SK-N-SH (cell line): ENCODE data around the gene SMARCA4. TPM values are rescaled to one million over a fixed set of nuclear protein-coding genes. Genes with fewer than 3 reads are reported as not detected.
A peak's percentile ranks its signal among the peaks of the same experiment; 100 is the strongest.

Experiments
- CTCF ChIA-PET: fragments of 300-600, 350-600 bp; formaldehyde crosslinking; extraction: SDS; loops from one replicate; lab custom pipeline; 2021; lab: Yijun Ruan, JAX
- POLR2A ChIA-PET: fragments of 350-600 bp; sonication (Branson Sonifier 250); formaldehyde crosslinking; extraction: SDS; loops from one replicate; lab custom pipeline; 2020; ENCODE audit warnings: antibody characterized with exemption, inconsistent platforms; lab: Yijun Ruan, JAX
- DNase-seq: peaks from one replicate; pipeline ENCODE4 v3.0.0; 2012
- H2AFZ ChIP-seq: fragments of 200-600 bp; sonication (generic); 2 replicates; pipeline ENCODE4 v1.8.1; 2016; ENCODE audit warnings: antibody characterized with exemption, mild to moderate bottlenecking, low read depth
- H3F3A ChIP-seq: fragments of 200-600 bp; sonication (generic); replicated peaks from 2 replicates; pipeline ENCODE3; 2016; ENCODE audit warnings: antibody characterized with exemption, mild to moderate bottlenecking; ENCODE audit not compliant: insufficient read depth
- H3K27ac ChIP-seq, 2 experiments: fragments of 200-500 bp in 1 of 2; fragments of 200-600 bp in 1 of 2; sonication (Bioruptor generic) in 1 of 2; sonication (generic), shearing (Covaris generic) in 1 of 2; 2 replicates each; pipeline versions ENCODE4 v1.5.1 to v1.6.1; 2014 to 2016; ENCODE audit warnings: low read depth in 2 of 2, inconsistent platforms in 1 of 2, low read length in 1 of 2, mild to moderate bottlenecking in 1 of 2, mixed read lengths in 1 of 2
- H3K27me3 ChIP-seq: fragments of 200-600 bp; sonication (generic), shearing (Covaris generic); 2 replicates; pipeline ENCODE4 v1.6.1; 2016; ENCODE audit warnings: mixed run types; ENCODE audit not compliant: insufficient read depth
- H3K36me3 ChIP-seq, 2 experiments: fragments of 200-500 bp in 1 of 2; fragments of 200-600 bp in 1 of 2; sonication (Bioruptor generic) in 1 of 2; sonication (generic) in 1 of 2; replicated peaks in 1 of 2; 2 replicates each; pipeline versions ENCODE3 to v1.5.1; 2014 to 2016; ENCODE audit warnings: low read length in 1 of 2, mild to moderate bottlenecking in 1 of 2; ENCODE audit not compliant: insufficient read depth in 2 of 2, control insufficient read depth in 1 of 2
- H3K4me1 ChIP-seq, 2 experiments: fragments of 200-500 bp in 1 of 2; fragments of 200-600 bp in 1 of 2; sonication (Bioruptor generic) in 1 of 2; sonication (generic), shearing (Covaris generic) in 1 of 2; 2 replicates each; pipeline versions ENCODE4 v1.5.1 to v1.6.1; 2014 to 2016; ENCODE audit warnings: low read depth in 1 of 2, low read length in 1 of 2, mixed run types in 1 of 2; ENCODE audit not compliant: insufficient read depth in 2 of 2, control insufficient read depth in 1 of 2
- H3K4me2 ChIP-seq: fragments of 200-600 bp; sonication (generic), shearing (Covaris generic); 2 replicates; pipeline ENCODE4 v1.6.1; 2017; ENCODE audit warnings: mixed run types
- H3K4me3 ChIP-seq, 2 experiments: fragments of 200-500 bp in 1 of 2; fragments of 200-600 bp in 1 of 2; sonication (Bioruptor generic) in 1 of 2; sonication (generic), shearing (Covaris generic) in 1 of 2; 2 replicates each; pipeline versions ENCODE4 v1.5.1 to v1.8.1; 2014 to 2016; ENCODE audit warnings: low read depth in 2 of 2, inconsistent platforms in 1 of 2, low read length in 1 of 2, mild to moderate bottlenecking in 1 of 2, mixed read lengths in 1 of 2, moderate library complexity in 1 of 2
- H3K79me2 ChIP-seq: fragments of 200-600 bp; sonication (generic); 2 replicates; pipeline ENCODE4 v1.8.1; 2017; ENCODE audit warnings: mild to moderate bottlenecking; ENCODE audit not compliant: insufficient read depth
- H3K9ac ChIP-seq: fragments of 200-600 bp; sonication (generic); 2 replicates; pipeline ENCODE4 v1.6.1; 2017; ENCODE audit warnings: mixed run types
- H3K9me2 ChIP-seq: fragments of 200-600 bp; sonication (generic); 2 replicates; pipeline ENCODE4 v1.6.1; 2017; ENCODE audit warnings: mixed run types
- H3K9me3 ChIP-seq: fragments of 200-600 bp; sonication (generic); 2 replicates; pipeline ENCODE4 v1.6.1; 2017; ENCODE audit warnings: mixed run types, mild to moderate bottlenecking, moderate library complexity
- H4K20me1 ChIP-seq: fragments of 200-600 bp; sonication (generic); 2 replicates; pipeline ENCODE4 v1.6.1; 2017; ENCODE audit warnings: mild to moderate bottlenecking, mixed run types; ENCODE audit not compliant: insufficient read depth
- CHD2 ChIP-seq: fragments of 150-350 bp; IDR thresholded peaks from 2 replicates; pipeline ENCODE4 v1.6.1; 2018; ENCODE audit warnings: low read length; ENCODE audit not compliant: partially characterized antibody
- ELF1 ChIP-seq: IDR thresholded peaks from 2 replicates; pipeline ENCODE4 v1.4.0; 2012
- EP300 ChIP-seq, 2 experiments: IDR thresholded peaks; 2 replicates each; pipeline versions ENCODE4 v1.4.0 to v1.6.1; 2012; ENCODE audit warnings: borderline replicate concordance in 1 of 2, low read depth in 1 of 2, low read length in 1 of 2
- EZH2phosphoT487 ChIP-seq: fragments of 200-600 bp; sonication (generic); IDR thresholded peaks from 2 replicates; pipeline ENCODE4 v1.6.1; 2017; ENCODE audit warnings: low read depth, mixed run types, mild to moderate bottlenecking, antibody characterized with exemption, moderate library complexity, borderline replicate concordance
- FOXJ3 ChIP-seq: sonication (generic); formaldehyde crosslinking; IDR thresholded peaks from 2 replicates; pipeline ENCODE4 v1.5.1; 2020; ENCODE audit warnings: mild to moderate bottlenecking, missing genetic modification reagents
- IRF3 ChIP-seq: fragments of 150-350 bp; IDR thresholded peaks from 2 replicates; pipeline ENCODE4 v1.6.1; 2016; ENCODE audit warnings: mild to moderate bottlenecking, low read depth, low read length
- MEF2A ChIP-seq: IDR thresholded peaks from 2 replicates; pipeline ENCODE4 v1.4.0; 2012; ENCODE audit warnings: low read depth, borderline replicate concordance
- MXI1 ChIP-seq: IDR thresholded peaks from 2 replicates; pipeline ENCODE4 v1.6.1; 2012; ENCODE audit warnings: mild to moderate bottlenecking, low read depth, low read length, improper control_type of control experiment
- NFIC ChIP-seq: IDR thresholded peaks from 2 replicates; pipeline ENCODE4 v1.4.0; 2012; ENCODE audit warnings: borderline replicate concordance
- RCOR1 ChIP-seq: fragments of 150-350 bp; IDR thresholded peaks from 2 replicates; pipeline ENCODE4 v1.6.1; 2017; ENCODE audit warnings: antibody characterized with exemption, low read length
- RFX5 ChIP-seq: IDR thresholded peaks from 2 replicates; pipeline ENCODE4 v1.6.1; 2012; ENCODE audit warnings: mild to moderate bottlenecking, improper control_type of control experiment, low read length
- SIN3A ChIP-seq: IDR thresholded peaks from 2 replicates; pipeline ENCODE4 v1.6.1; 2012; ENCODE audit warnings: low read depth, mild to moderate bottlenecking, low read length, moderate library complexity, borderline replicate concordance
- SMC3 ChIP-seq: IDR thresholded peaks from 2 replicates; pipeline ENCODE4 v1.6.1; 2012; ENCODE audit warnings: low read depth, low read length, improper control_type of control experiment
- USF2 ChIP-seq: fragments of 150-350 bp; IDR thresholded peaks from 2 replicates; pipeline ENCODE4 v1.6.1; 2017; ENCODE audit warnings: antibody characterized with exemption, low read length, low read depth, borderline replicate concordance
- ZBTB33 ChIP-seq: IDR thresholded peaks from 2 replicates; pipeline ENCODE4 v1.4.0; 2012; ENCODE audit warnings: low read depth, borderline replicate concordance
- WGBS: methylation state at CpG from one replicate; pipeline ENCODE4 v1.1.6; 2017; ENCODE audit warnings: low lambda C conversion rate; 5-methylcytosine and 5-hydroxymethylcytosine counted together
- polyA plus RNA-seq, 3 experiments: library from polyadenylated mRNA; depleted of rRNA; stranded (reverse); fragments of >200 nt; gene quantifications; 2 replicates each; pipeline ENCODE4 v1.2.3, GENCODE V29; 2012
- TF ChIP-seq, protein P1 (sequence below): IDR thresholded peaks from 2 replicates; pipeline ENCODE4; 2012
- TF ChIP-seq, protein P2 (sequence below): fragments of 200-600 bp; sonication (generic); IDR thresholded peaks from 2 replicates; pipeline ENCODE4 v1.6.1; 2017; ENCODE audit warnings: antibody characterized with exemption, mild to moderate bottlenecking, moderate library complexity

SMARCA4 gene
- polyA plus RNA-seq, 1 of the 3 experiments (the other 2 are of a cell fraction) = 90.7 TPM

DNA sequence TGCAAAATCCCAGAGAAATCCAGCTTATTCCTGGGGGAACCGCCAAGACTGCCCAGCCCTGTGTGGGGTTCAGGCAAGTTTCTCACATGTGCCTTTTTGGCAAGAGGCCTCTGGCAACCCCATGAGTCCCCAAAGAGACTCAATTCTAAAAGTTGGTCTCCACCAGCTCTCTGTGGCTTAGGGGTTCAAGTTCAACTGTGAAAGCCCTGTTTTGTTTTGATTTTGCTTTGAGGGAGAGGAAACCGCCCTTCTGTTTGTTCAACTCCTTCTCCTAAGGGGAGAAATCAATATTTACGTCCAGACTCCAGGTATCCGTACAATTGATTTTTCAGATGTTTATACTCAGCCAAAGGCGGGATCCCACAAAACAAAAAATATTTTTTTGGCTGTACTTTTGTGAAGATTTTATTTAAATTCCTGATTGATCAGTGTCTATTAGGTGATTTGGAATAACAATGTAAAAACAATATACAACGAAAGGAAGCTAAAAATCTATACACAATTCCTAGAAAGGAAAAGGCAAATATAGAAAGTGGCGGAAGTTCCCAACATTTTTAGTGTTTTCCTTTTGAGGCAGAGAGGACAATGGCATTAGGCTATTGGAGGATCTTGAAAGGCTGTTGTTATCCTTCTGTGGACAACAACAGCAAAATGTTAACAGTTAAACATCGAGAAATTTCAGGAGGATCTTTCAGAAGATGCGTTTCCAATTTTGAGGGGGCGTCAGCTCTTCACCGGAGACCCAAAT lies 127.8 kb downstream of the SMARCA4 start:
- Histone ChIP-seq H3K4me1 (peaks cover 10 to 20% of the 10 kb centered on the region in 2 experiments), H3K79me2 (peaks cover 40% of the 10 kb centered on the region), H2AFZ (peak overlapping the region; percentile 88), H3K36me3 (no peaks in the 10 kb centered on the region), H3K9me2 (no peaks in the 10 kb centered on the region), H4K20me1 (no peaks in the 10 kb centered on the region), H3K4me2 (peak overlapping the region; percentile 97), H3K9ac (peak overlapping the region; percentile 78), H3K27ac (peak overlapping the region; percentile 71 to 85), H3K4me3 (peak overlapping the region; percentile 58 to 66), H3F3A (peaks cover 41% of the 10 kb centered on the region), H3K9me3 (no peaks in the 10 kb centered on the region), H3K27me3 (no peaks in the 10 kb centered on the region)
- POLR2A ChIA-PET = no interaction called here
- CTCF ChIA-PET = interaction anchor here (1.4 to 7.6 kb wide), 5 partner anchors 9 to 152 kb away, joined by 3 to 47 read pairs (median 7); no protein-coding TSS in a partner anchor
- WGBS = 45% methylated on average over 11 of the region's 11 CpGs
- TF ChIP-seq ELF1 (no peak), MXI1 (no peak), EP300 (IDR thresholded peaks at IDR 0.05; ENCODE audit: borderline replicate concordance in 1 of 2, low read depth in 1 of 2, low read length in 1 of 2) (no peak), SMC3 (no peak), RCOR1 (no peak), CHD2 (no peak)
- DNase-seq = no peak

DNA sequence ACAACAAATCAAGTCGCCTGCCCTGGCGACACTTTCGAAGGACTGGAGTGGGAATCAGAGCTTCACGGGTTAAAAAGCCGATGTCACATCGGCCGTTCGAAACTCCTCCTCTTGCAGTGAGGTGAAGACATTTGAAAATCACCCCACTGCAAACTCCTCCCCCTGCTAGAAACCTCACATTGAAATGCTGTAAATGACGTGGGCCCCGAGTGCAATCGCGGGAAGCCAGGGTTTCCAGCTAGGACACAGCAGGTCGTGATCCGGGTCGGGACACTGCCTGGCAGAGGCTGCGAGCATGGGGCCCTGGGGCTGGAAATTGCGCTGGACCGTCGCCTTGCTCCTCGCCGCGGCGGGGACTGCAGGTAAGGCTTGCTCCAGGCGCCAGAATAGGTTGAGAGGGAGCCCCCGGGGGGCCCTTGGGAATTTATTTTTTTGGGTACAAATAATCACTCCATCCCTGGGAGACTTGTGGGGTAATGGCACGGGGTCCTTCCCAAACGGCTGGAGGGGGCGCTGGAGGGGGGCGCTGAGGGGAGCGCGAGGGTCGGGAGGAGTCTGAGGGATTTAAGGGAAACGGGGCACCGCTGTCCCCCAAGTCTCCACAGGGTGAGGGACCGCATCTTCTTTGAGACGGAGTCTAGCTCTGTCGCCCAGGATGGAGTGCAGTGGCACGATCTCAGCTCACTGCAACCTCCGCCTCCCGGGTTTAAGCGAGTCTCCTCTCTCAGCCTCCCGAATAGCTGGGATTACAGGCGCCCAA lies 128.6 kb downstream of the SMARCA4 start, which contains the start of gene LDLR:
LDLR (plus strand) TSS at position 210 of the 760 bp plus-strand sequence; CDS start at position 296, 86 bp downstream.
- POLR2A ChIA-PET = no interaction called here
- WGBS = 2% methylated on average over 28 of the region's 43 CpGs
- peak; percentile 80 for DNase-seq
- Histone ChIP-seq H3K4me2 (peak within 1 kb of the TSS; percentile 97), H3K9ac (peak within 1 kb of the TSS; percentile 78), H4K20me1 (no peaks in the 10 kb centered on the region), H3K79me2 (peaks cover 48% of the 10 kb centered on the region), H3K9me3 (no peaks in the 10 kb centered on the region), H3F3A (peaks cover 43% of the 10 kb centered on the region), H3K9me2 (no peaks in the 10 kb centered on the region), H2AFZ (peak within 1 kb of the TSS; percentile 88), H3K27ac (peak within 1 kb of the TSS; percentile 71 to 85), H3K36me3 (no peaks in the 10 kb centered on the region), H3K27me3 (no peaks in the 10 kb centered on the region), H3K4me3 (peak within 1 kb of the TSS; percentile 58 to 66), H3K4me1 (peaks cover 7 to 24% of the 10 kb centered on the region in 2 experiments)
- CTCF ChIA-PET = interaction anchor here (1.4 to 7.6 kb wide), 6 partner anchors 9 to 153 kb away, joined by 3 to 47 read pairs (median 6); no protein-coding TSS in a partner anchor
- TF ChIP-seq NFIC (no peak), IRF3 (no peak), MEF2A (no peak), RFX5 (0 out of 2 replicates have a peak, but pooled peaks have one; percentile 38), RCOR1 (no peak), SIN3A (no peak), ZBTB33 (no peak), USF2 (no peak), MXI1 (peak; percentile 84), FOXJ3 (CRISPR knock-in tag) (no peak), EZH2phosphoT487 (no peak)
- TF ChIP-seq, protein P1, sequence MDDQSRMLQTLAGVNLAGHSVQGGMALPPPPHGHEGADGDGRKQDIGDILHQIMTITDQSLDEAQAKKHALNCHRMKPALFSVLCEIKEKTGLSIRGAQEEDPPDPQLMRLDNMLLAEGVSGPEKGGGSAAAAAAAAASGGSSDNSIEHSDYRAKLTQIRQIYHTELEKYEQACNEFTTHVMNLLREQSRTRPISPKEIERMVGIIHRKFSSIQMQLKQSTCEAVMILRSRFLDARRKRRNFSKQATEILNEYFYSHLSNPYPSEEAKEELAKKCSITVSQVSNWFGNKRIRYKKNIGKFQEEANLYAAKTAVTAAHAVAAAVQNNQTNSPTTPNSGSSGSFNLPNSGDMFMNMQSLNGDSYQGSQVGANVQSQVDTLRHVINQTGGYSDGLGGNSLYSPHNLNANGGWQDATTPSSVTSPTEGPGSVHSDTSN = peak; percentile 33
- TF ChIP-seq, protein P2, sequence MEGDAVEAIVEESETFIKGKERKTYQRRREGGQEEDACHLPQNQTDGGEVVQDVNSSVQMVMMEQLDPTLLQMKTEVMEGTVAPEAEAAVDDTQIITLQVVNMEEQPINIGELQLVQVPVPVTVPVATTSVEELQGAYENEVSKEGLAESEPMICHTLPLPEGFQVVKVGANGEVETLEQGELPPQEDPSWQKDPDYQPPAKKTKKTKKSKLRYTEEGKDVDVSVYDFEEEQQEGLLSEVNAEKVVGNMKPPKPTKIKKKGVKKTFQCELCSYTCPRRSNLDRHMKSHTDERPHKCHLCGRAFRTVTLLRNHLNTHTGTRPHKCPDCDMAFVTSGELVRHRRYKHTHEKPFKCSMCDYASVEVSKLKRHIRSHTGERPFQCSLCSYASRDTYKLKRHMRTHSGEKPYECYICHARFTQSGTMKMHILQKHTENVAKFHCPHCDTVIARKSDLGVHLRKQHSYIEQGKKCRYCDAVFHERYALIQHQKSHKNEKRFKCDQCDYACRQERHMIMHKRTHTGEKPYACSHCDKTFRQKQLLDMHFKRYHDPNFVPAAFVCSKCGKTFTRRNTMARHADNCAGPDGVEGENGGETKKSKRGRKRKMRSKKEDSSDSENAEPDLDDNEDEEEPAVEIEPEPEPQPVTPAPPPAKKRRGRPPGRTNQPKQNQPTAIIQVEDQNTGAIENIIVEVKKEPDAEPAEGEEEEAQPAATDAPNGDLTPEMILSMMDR = no peak
